Bladder microvascular endothelial cell (primary cell): ENCODE results near the gene FPGT. TPM values are rescaled to one million over a fixed set of nuclear protein-coding genes. Genes with fewer than 3 reads are reported as not detected.

Experiments used
- total RNA-seq: library from RNA; depleted of rRNA; stranded (reverse); fragments of >200 nt; gene quantifications from 2 replicates; pipeline ENCODE4 v1.2.3, GENCODE V29; 2014

FPGT gene
- total RNA-seq: 7.6 and 13.5 TPM in 2 replicates

DNA sequence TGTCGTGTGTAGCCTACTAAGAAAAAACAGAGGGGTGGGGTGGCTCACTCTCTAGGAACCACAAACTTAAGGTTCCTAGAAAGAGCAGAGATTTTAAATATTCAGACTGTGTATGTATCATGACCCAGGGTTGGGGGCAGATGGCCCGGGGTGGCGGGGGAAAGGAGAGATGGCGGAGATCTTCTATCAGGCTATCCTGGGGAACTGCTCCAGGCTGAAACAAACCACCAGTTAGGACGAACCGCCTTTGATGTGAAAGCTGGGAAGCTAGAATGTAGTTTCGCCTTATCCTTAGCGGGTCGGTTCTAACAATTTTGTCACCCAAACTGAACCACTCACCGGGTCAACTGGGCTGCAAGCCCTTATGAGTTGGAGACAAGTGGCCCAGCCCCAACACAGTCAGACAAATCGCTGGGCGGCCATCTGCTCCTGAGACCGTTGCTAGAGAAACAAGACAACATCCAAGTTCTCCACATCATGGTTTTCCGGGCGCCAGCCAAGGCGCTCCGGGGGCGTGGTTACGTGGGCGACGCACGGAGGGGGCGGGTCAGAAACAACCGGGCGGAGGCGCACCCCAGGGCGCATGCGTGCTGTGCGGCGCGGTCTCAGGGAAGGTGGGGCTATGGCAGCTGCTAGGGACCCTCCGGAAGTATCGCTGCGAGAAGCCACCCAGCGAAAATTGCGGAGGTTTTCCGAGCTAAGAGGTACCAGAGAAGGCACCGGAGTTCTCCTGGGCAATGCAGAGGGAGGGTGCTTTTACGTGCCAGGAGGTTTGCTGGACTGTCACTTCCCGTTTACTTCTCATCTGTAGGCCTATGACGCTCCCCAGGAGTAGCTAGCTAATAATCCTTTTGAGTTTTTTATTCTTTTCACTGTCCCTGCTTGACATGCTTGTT is at the start of gene FPGT, which contains the start of gene LRRIQ3:
FPGT (plus strand) TSS at position 586 of the 896 bp plus-strand sequence; CDS start at position 623, 37 bp downstream.
LRRIQ3 (minus strand) TSS at position 520 of the 896 bp plus-strand sequence. CDS start 14,492 bp downstream, outside the sequence.

DNA sequence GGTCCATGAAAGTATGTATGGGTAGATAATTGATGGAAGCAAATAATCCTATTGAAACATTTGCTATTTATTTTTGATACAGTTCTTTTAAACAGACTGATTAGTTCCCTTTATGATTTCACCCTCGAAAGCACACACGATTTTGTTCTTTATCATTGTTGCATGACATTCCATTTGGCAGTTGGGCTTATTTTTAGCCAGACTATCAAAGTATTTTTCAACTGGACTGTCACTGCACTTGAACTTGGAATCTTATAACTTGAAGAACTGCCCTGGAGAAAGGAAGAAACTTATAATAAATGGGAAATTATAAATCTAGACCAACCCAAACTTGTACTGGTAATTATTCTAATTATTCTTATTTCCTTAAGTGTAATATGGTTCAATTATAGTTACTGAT is 37.1 kb downstream of the FPGT start, which contains the start of gene TNNI3K:
TNNI3K (plus strand) TSS at position 235 of the 400 bp plus-strand sequence; CDS start at position 300, 65 bp downstream.

Other genes starting within 250 kb of the FPGT start
- 0.16 and 0.38 TPM in 2 replicates for gene LRRIQ3, start 66 bp upstream of the FPGT start, total RNA-seq
- not detected in 2 replicates for gene TNNI3K, start 37.1 kb downstream of the FPGT start, total RNA-seq